BJ (cell line): ENCODE measurements around the gene TRPC1. TPM values are rescaled to one million over a fixed set of nuclear protein-coding genes. Genes with fewer than 3 reads are reported as not detected.
A peak's percentile ranks its signal among the peaks of the same experiment; 100 is the strongest.

ENCODE experiments used
- CTCF ChIA-PET: fragments of 350-600 bp; formaldehyde crosslinking; extraction: SDS; loops from one replicate; lab custom pipeline; 2021; ENCODE audit warnings: antibody characterized with exemption, inconsistent platforms; lab: Yijun Ruan, JAX
- POLR2A ChIA-PET: fragments of 300-600 bp; sonication (Branson Sonifier 250); formaldehyde crosslinking; extraction: SDS; loops from one replicate; lab custom pipeline; 2021; ENCODE audit warnings: antibody characterized with exemption; lab: Charles Lee
- DNase-seq: peaks from one replicate; pipeline ENCODE4 v3.0.0-alpha.2; 2011; ENCODE audit warnings: low read depth
- H3K27me3 ChIP-seq: 2 replicates; pipeline ENCODE4 v1.6.0; 2011; ENCODE audit warnings: low read length; ENCODE audit not compliant: control insufficient read depth, insufficient read depth
- H3K36me3 ChIP-seq: 2 replicates; pipeline ENCODE4 v1.5.1; 2011; ENCODE audit warnings: low read length; ENCODE audit not compliant: control insufficient read depth, insufficient read depth
- H3K4me3 ChIP-seq: 2 replicates; pipeline ENCODE4 v1.5.1; 2011; ENCODE audit warnings: low read depth, mild to moderate bottlenecking, control low read depth, low read length
- polyA minus RNA-seq: library from RNA; depleted of rRNA, polyadenylated mRNA; stranded (reverse); fragments of >200 nt; gene quantifications from 2 replicates; pipeline ENCODE4 v1.2.3, GENCODE V29; 2011; rRNA and poly(A)+ RNA removed
- polyA plus RNA-seq: library from polyadenylated mRNA; depleted of rRNA; stranded (reverse); fragments of >200 nt; gene quantifications from 2 replicates; pipeline ENCODE4 v1.2.3, GENCODE V29; 2011; rRNA removed
- TF ChIP-seq, protein P1 (sequence below): IDR thresholded peaks from 2 replicates; pipeline ENCODE4 v1.5.1; 2011; ENCODE audit warnings: low read depth, mild to moderate bottlenecking, control low read depth, inconsistent platforms, low read length, moderate library complexity; ENCODE audit not compliant: insufficient read depth

TRPC1 gene
- polyA plus RNA-seq (3.7 and 9.4 TPM in 2 replicates), polyA minus RNA-seq (10.1 and 11.3 TPM in 2 replicates)

DNA sequence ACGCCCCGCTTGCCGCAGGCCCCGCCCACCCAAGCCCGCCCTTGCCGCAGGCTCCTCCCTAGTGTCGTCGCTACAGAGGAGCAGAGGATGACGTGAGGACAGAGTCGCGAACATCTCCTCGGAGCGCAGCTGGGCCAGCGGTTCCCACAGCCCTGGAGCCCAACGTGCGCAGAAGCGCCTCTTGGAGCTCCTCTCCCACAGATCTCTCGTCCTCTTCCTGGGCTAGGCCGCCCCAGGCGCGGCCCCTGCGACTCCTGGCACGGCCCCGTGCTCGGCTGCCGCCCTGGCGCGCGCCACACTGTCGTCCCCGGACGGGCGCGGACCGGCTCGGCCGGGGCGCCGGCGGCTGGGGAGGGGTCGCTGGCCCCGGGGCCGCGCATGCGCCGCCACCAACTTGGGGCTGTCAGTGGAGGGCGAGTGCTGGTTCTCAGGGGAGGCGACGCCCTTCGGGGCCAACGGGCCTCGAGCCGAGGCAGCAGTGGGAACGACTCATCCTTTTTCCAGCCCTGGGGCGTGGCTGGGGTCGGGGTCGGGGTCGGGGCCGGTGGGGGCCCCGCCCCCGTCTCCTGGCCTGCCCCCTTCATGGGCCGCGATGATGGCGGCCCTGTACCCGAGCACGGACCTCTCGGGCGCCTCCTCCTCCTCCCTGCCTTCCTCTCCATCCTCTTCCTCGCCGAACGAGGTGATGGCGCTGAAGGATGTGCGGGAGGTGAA lies at the start of gene TRPC1:
TSS of gene TRPC1 (plus strand) at position 67 of the 714 bp plus-strand sequence. CDS start at position 593, 526 bp downstream.
- no peaks in the 10 kb centered on the region for H3K27me3 ChIP-seq
- TF ChIP-seq, protein P1, sequence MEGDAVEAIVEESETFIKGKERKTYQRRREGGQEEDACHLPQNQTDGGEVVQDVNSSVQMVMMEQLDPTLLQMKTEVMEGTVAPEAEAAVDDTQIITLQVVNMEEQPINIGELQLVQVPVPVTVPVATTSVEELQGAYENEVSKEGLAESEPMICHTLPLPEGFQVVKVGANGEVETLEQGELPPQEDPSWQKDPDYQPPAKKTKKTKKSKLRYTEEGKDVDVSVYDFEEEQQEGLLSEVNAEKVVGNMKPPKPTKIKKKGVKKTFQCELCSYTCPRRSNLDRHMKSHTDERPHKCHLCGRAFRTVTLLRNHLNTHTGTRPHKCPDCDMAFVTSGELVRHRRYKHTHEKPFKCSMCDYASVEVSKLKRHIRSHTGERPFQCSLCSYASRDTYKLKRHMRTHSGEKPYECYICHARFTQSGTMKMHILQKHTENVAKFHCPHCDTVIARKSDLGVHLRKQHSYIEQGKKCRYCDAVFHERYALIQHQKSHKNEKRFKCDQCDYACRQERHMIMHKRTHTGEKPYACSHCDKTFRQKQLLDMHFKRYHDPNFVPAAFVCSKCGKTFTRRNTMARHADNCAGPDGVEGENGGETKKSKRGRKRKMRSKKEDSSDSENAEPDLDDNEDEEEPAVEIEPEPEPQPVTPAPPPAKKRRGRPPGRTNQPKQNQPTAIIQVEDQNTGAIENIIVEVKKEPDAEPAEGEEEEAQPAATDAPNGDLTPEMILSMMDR: no peak
- CTCF ChIA-PET: interaction anchor here (0.7 to 1.2 kb wide), 2 partner anchors 9 to 249 kb away, joined by 3 read pairs; no protein-coding TSS in a partner anchor
- peak within 1 kb of the TSS; percentile 93 for H3K4me3 ChIP-seq
- H3K36me3 ChIP-seq: no peaks in the 10 kb centered on the region
- DNase-seq: peak; percentile 26
- POLR2A ChIA-PET: no interaction called here

DNA sequence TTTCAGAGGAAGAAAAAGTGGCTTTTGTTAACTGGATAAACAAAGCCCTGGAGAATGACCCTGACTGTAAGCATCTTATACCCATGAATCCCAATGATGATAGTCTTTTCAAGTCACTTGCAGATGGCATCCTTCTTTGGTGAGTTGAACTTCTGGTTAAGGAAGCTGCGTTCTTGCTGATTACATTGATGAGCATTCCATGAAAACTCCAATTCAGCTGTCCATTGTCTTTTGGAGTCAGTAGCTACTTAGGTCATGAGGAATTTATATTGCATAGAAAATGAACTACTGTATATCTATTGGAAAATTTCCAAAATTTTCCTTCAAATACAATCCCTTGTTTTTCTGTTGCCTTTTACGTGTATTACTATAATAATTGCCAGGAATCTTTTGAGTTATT lies 47.7 kb upstream of the TRPC1 start:
- no peak overlapping the region for H3K4me3 ChIP-seq
- DNase-seq: no peak
- no peaks in the 10 kb centered on the region for H3K27me3 ChIP-seq
- TF ChIP-seq, protein P1: no peak
- H3K36me3 ChIP-seq: no peaks in the 10 kb centered on the region
- ChIA-PET POLR2A (no interaction called here), CTCF (no interaction called here)

- TF ChIP-seq, protein P1: no peak
- no peak overlapping the region for H3K4me3 ChIP-seq
- DNase-seq: no peak
- H3K36me3 ChIP-seq: no peaks in the 10 kb centered on the region
- ChIA-PET CTCF (no interaction called here), POLR2A (no interaction called here)
- H3K27me3 ChIP-seq: no peaks in the 10 kb centered on the region
These were observed 43.1 kb upstream of the TRPC1 start for GRCh38 chr3:142680710-142681109.

- Histone ChIP-seq H3K4me3 (no peak overlapping the region), H3K36me3 (no peaks in the 10 kb centered on the region), H3K27me3 (no peaks in the 10 kb centered on the region; the same call in 1 of the 2 replicates)
- CTCF ChIA-PET: no interaction called here
- TF ChIP-seq, protein P1: no peak
- POLR2A ChIA-PET: no interaction called here
- no peak for DNase-seq
These were observed 33.2 kb upstream of the TRPC1 start for GRCh38 chr3:142690613-142691012.

- CTCF ChIA-PET: no interaction called here
- no peaks in the 10 kb centered on the region for H3K36me3 ChIP-seq
- no peak for DNase-seq
- no peak overlapping the region for H3K4me3 ChIP-seq
- POLR2A ChIA-PET: no interaction called here
- H3K27me3 ChIP-seq: no peaks in the 10 kb centered on the region; the same call in 1 of the 2 replicates
- TF ChIP-seq, protein P1: no peak
These were observed 32.3 kb upstream of the TRPC1 start for GRCh38 chr3:142691527-142691926.
